HG02610 (cell line): Measurements from ENCODE around the gene TCF19.
"Not testable (repeated sequence)": the region's sequence is repeated elsewhere in the genome, so short reads cannot be mapped to it uniquely, and the experiment has no call there.

Experiments used
- ATAC-seq: cut with Tn5 transposase; IDR thresholded peaks from one replicate; pipeline ENCODE4 v1.9.1; 2021; ENCODE audit warnings: mild to moderate bottlenecking, moderate library complexity; ENCODE audit not compliant: unreplicated experiment

The TCF19 gene

DNA sequence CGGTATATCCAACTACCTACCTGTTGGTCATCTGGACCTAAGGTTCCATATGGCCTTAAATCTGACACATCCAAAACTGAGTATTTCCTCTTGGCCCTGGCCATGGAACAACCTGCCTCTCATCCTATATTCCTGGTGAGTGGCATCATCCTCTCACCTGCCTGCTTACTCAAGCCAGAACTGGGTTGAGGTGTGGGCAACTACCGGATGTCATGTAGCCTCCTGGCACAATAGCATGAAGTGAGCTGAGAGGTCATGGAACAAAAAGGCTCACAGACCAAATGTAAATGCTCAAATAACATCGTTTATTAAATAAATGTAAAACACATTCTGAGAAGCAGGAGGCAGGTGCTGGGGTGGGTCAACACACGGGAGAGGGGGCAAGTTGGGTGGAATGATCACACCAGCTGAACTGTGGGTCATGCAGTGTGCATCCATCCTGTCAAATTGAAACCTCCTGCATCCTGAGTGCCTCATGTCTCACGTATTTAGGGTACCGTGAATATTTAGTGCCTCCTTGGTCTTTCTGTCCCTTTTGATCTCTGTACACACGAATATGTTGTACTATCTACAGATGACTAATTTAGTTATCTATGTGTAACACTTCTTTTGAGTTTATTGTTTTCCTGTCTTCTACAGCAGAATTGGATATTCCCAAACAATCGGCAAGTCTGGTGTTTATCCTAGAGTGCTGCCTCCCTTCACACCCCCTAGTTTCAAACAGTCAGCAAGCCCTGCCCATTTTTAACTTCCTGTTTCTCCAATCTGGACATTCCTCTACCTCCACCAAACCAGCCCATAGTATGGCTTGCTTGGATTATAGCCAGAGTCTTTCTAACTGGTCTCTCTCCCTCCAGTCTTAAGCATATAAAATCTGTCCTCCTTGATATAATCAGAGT lies 20.0 kb downstream of the TCF19 start:
- ATAC-seq = no peak

DNA sequence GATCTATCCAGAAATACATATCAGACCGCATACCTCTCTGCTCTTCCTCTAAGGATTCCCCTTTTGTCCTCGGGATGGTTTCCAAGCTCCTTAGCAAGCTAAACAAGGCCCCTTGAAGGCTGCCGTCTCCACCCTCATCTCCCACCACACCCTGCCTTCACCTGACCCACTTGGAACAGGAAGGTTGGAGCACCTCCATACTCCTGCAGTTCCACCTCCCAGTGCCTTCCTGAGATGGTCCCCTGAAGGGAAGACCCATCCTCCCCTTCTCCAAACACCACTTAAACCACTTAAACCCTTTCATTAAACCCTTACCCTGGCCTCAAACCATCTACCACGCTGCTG lies 20.6 kb downstream of the TCF19 start:
- no peak for ATAC-seq

DNA sequence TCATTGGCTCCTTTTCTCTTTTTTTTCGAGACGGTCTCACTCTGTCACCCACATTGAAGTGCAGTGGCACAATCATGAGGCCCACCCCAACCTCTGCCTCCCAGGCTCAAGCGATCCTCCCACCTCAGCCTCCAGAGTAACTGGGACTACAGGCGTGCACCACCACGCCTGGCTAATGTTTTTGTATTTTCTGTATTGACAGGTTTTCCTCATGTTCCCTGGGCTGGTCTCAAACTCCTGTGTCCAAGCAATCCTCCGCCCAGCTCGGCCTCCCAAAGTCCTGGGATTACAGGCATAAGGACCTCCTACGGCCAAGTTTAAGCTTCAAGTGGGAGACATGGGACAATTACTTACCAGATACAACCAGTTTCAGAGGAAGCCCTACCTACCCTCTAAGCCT lies 21.5 kb downstream of the TCF19 start:
- no peak for ATAC-seq

DNA sequence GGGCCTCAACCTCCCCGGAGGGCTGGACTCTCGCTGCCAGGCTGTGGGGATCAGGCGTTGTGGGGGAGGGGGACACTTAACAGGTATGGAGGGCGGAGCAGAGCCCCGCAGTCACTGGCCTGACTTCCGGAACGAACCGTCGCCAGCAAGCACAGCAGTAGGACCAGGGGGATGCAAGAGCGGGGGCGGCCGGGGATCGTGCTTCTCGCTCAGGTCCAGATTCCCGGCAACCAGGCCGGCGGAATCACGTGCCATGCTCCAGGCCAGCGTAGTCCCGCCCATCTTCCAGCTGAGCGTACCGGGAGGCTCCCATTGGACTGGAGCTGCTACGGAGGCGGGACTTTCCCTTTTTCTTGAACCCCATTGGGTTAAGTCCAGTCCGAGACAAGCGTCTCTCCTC lies 22.1 kb downstream of the TCF19 start:
- no peak for ATAC-seq

DNA sequence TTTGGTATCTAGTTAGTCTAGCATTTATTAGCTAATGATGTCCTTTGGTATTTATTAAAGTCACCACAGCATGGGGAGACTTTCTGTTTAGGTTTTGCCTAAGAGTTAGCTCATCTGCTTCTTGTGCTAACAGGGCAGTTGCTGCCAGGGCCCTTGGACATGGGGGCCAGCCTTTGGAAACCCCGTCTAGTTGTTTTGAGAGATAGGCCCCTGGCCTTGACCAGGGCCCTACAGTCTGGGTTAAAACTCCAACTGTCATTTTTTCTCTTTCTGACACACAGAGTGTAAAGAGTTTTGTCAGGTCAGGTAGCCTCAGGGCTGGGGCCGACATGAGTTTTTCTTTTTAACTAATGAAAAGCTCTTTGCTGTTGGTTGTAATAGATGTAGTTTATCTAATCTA lies 24.9 kb downstream of the TCF19 start:
- not testable (repeated sequence) for ATAC-seq

DNA sequence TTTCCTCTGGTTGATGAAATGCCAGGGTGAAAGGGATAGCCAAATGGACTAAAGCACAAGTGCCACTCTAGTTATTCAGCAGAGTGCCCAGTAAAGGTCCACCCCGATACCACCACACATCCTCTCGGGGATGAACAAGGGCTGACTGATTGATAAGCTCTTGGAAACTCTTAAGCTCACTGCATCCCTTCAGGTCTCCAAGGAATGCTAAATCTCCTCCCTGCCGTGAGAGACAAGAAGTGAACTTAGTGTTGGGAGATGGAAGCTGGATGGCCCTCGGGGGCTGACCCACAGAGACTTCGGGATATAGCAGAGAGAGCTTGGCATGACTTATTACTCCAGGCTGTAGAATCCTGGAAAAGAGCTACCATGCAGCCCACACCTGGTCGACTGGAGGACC lies 25.5 kb downstream of the TCF19 start:
- ATAC-seq = not testable (repeated sequence)

DNA sequence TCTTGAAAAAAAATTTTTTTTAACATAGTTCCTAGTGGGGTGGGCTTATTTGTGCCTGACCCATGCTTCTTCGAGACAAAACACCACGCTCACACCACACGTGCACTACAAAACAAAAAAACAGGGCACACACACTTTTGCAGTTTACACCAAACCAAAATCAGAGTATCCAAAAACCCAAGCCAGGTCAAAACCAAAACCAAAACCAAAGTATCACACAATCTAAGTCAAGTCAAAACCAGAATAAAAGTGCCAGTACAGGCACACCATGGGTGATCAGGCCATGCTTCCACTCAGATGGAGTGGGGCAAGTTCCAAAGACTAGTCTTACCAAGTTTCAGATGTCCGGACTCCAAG lies 27.3 kb downstream of the TCF19 start:
- ATAC-seq = not testable (repeated sequence)

DNA sequence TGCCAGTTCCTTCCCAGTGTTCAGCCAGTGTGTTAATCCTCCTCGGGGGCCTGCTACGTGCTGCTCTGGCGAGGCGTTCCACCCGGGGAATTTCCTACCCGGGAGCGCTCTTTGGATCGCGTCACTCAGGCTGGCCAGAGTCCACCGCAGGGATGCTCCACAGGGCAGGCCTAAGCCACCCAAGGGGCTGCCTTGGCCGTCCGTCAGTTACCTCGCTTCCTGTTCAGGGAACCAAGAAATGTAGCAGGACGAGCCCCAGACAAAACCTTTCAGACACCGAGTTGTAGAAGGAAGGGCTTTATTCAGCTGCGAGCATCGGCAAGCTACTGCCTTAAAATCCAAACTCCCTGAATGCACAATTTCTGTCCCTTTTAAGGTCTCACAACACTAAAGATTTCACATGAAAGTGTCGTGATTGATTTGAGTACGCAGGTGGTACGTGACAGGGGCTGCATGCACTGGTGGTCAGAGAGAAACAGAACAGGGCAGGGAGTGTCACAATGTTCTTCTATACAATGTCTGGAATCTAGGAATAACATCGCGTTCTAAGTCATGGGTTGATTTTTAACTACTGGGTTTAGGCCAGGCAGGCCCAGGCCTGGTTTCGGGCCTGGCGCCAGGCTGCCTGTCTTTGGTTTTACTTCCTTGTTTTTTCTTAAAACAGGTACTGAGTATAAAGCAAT lies 27.8 kb downstream of the TCF19 start:
- ATAC-seq = no peak

DNA sequence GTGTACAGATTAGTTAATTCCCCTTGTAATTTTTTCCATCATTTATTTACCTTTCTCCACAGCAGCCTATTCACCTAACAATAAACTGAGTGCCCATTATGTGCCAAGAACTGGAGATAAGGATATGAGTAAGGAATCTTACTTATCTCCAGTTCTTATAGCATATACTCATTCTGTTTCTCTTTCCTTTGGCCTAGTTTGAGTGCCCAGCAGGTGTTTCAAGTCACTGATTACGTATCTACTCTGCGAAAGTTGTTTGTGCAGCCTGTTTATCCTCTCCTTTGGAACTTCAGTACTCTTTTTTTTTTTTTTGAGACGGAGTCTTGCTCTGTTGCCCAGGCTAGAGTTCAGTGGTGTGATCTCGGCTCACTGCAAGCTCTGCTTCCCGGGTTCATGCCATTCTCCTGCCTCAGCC lies 29.4 kb downstream of the TCF19 start:
- ATAC-seq = no peak

DNA sequence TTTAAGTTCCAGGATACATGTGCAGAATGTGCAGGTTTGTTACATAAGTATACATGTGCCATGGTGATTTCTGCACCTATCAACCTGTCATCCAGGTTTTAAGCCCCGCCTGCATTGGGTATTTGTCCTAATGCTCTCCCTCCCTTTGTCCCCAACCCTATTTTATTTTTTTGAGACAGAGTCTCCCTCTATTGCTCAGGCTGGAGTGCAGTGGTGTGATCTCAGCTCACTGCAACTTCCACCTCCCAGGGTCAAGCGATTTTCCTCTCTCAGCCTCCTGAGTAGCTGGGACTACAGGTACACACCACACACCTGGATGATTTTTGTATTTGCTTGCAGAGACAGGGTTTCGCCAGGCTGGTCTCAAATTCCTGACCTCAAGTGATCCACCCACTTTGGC lies 30.8 kb downstream of the TCF19 start:
- not testable (repeated sequence) for ATAC-seq

DNA sequence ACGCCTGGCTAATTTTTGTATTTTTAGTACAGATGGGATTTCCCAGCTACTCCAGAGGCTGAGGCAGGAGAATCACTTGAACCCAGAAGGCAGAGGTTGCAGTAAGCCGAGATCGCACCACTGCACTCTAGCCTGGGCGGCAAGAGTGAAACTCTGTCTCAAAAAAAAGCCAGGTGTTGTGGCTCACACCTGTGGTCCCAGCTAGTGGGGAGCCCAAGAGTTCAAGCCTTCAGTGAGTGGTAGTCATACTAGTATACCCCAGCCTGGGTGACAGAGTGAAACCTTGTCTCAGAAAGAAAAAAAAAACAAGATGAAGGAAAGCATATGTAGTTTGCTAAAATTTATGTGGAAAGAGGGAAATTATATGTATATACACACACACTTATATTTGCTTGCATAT lies 32.1 kb downstream of the TCF19 start:
- no peak for ATAC-seq

DNA sequence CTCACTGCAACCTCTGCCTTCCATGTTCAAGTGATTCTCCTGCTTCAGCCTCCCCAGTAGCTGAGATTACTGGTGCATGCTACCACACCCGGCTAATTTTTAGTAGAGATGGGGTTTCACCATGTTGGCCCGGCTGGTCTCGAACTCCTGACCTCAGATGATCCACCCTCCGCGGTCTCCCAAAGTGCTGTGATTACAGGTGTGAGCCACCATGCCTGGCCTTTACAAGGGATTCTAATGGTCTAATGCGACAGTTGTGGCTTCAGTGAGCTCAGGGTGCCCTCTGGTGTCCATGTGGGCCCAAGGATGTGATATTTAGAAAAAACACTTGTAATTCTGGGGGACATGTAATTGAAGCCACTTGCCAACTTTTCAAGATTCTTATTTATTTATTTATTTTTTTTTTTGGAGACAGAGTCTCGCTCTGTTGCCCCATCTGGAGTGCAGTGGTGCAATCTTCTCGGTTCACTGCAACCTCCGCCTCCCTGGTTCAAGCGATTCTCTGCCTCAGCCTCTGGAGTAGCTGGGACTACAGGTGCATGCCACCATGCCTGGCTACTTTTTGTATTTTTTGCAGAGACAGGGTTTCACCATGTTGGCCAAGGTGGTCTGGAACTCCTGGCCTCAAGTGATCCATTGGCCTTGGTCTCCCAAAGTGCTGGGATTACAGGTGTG lies 34.2 kb downstream of the TCF19 start:
- ATAC-seq = not testable (repeated sequence)

DNA sequence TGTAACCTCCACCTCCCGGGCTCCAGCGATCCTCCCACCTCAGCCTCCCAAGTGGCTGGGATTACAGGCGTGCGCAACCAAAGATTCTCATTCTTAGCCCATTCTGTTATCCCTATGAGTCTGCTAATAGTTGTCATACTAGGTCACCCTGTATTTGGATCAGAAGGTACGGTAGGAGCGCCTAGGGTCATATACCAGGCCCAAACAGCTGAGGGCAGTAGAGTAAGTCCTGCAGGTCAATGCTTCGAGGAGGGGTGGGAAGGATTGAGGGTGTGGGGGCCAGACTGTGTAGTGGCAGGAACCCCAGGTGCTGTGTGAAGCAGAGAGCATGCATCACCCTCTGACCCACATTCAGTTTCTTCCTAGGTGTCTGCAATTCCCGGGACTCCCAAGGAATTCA lies 34.8 kb downstream of the TCF19 start:
- no peak for ATAC-seq

DNA sequence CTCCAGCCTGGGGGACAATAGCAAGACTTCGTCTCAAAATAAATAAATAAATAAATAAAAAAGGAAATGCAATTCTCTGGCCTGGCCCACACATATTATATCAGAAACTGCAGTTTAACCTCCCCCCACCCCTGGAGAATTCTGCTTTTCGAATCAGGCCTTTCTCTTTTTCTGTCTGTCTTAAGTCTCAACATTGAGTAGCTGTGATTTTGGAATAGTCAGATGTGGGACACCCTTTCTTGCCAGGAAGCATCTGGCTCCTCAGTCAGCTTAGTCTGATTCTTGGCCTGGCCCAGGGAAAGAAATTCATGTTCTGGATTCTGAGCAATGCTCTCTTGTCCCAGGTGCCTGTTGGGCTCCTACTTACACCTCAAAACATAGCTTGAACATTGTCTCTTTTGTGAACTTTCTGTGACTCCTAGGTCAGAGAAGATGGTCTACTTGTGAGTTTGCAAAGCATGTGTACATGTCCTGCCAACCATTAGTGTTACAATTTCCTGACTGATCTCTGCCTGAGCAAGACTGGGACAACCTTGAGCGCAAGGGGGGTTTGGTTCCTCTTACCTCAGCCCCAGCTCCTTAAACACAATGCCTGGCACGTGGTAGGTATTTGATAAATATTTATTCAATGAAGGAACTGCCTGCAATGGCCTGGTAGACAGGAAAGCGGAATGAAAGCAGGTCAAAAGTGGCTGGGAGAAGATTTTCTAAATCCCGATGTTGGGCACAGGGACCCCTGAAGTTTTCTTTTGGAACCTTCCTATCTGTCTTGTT lies 35.9 kb downstream of the TCF19 start:
- no peak for ATAC-seq

DNA sequence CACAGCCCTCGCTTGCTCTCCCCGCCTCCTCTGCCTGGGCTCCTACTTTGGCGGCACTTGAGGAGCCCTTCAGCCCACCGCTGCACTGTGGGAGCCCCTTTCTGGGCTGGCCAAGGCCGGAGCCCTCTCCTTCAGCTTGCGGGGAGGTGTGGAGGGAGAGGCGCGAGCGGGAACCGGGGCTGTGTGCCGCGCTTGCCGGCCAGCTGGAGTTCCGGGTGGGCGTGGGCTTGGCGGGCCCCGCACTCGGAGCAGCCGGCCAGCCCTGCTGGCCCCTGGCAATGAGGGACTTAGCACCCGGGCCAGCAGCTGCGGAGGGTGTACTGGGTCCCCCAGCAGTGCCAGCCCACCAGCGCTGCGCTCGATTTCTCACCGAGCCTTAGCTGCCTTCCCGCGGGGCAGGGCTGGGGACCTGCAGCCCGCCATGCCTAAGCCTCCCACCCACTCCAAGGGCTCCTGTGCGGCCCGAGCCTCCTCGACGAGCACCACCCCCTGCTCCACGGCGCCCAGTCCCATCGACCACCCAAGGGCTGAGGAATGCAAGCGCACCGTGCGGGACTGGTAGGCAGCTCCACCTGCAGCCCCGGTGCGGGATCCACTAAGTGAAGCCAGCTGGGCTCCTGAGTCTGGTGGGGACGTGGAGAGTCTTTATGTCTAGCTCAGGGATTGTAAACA lies 37.1 kb downstream of the TCF19 start:
- ATAC-seq = not testable (repeated sequence)

DNA sequence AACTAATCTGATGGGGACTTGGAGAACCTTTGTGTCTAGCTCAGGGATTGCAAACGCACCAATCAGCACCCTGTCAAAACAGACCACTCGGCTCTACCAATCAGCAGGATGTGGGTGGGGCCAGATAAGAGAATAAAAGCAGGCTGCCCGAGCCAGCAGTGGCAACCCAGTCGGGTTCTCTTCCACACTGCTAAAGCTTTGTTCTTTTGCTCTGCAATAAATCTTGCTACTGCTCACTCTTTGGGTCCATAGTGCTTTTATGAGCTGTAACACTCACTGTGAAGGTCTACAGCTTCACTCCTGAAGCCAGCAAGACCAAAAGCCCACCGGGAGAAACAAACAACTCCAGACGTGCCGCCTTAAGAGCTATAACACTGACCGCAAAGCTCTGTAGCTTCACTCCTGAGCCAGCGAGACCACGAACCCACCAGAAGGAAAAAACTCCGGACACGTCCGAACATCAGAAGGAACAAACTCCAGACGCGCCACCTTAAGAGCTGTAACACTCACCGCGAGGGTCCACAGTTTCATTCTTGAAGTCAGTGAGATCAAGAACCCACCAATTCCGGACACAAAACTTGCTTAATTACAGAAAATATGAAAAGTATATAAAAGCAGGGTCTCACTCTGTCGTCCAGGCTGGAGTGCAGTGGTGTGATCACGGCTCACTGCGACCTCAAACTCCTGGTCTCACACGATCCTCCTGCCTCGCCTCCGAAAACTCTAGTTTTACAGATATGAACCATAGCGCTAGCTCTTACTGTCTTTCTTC lies 38.0 kb downstream of the TCF19 start:
- not testable (repeated sequence) for ATAC-seq

DNA sequence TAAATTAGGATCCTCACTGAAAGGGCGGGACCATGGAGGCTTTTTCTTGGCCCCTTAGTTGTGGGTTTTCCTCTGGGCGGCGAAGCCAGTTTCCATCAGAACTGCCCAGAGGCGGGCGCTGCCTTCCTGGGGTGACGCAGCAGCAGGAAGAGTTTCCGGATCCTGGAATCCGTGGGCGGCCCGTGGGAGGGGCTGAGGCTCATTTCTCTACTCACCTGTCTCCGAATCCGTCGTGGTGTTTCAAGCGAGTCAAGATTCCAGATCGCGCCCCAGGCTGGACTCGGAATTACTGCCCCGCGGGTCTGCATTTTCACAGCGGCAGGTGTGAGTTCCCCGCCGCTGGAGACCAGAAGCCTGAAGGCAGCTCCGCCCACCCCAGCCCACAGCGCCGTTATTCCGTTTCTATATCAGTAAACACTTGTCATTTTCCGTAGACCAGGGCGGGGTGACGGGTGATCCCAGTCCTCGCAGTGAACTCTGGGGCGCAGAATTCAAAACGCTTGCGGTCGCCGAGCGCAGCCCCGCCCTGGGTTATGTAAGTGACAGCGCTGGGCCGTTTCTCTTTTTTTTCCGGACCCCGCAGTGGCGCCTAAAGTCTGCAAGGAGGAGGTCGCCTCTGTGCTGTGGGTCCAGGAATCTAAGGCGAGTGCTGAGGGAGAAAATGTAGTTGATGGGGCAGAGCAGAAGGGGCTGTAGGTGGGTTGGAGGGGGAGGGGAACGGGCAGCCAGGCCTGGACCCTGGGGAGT lies 39.3 kb downstream of the TCF19 start:
- peak; percentile 73 for ATAC-seq

DNA sequence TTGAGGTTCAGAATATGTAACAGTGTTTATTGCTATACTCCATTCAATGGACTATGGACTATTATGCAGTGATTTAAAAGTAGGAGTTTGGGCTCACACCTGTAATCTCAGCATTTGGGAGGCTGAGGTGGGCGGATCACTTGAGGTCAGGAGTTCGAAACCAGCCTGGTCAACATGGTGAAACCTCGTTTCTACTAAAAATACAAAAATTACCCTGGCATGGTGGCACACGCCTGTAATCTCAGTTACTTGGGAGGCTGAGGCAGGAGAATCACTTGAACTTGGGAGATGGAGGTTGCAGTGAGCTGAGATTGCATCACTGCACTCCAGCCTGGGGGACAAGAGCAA lies 40.7 kb downstream of the TCF19 start:
- ATAC-seq = not testable (repeated sequence)
